Naive B cell (primary cell): ENCODE results near the gene MYH6. TPM values are rescaled to one million over a fixed set of nuclear protein-coding genes. Genes with fewer than 3 reads are reported as not detected.
"Not testable (repeated sequence)": the region's sequence is repeated elsewhere in the genome, so short reads cannot be mapped to it uniquely, and the experiment has no call there.

Source experiments
- ATAC-seq, 2 donors: fragments of 150-1000 bp; cut with Tn5 transposase; 2 replicates each; pipeline ENCODE4 v1.10.0; 2021; ENCODE audit warnings: low read depth in 2 of 2, mild to moderate bottlenecking in 2 of 2, moderate library complexity in 2 of 2
- DNase-seq: peaks from one replicate; pipeline ENCODE4 v3.0.0; 2022
- H3K27ac Mint-ChIP-seq, 6 donors: one replicate each; pipeline ENCODE4 v1.8.0; 2020 to 2022; ENCODE audit warnings: mild to moderate bottlenecking in 6 of 6, mixed read lengths in 6 of 6, moderate library complexity in 5 of 6, inconsistent platforms in 2 of 6
- H3K27me3 Mint-ChIP-seq, 3 donors: one replicate each; pipeline ENCODE4 v1.8.0; 2021 to 2022; ENCODE audit warnings: mixed read lengths in 3 of 3, mild to moderate bottlenecking in 1 of 3
- H3K36me3 Mint-ChIP-seq, 2 donors: one replicate each; pipeline ENCODE4 v1.8.0; 2020 to 2022; ENCODE audit warnings: mixed read lengths in 2 of 2, inconsistent platforms in 1 of 2, mild to moderate bottlenecking in 1 of 2
- H3K4me1 Mint-ChIP-seq, 3 donors: one replicate each; pipeline ENCODE4 v1.8.0; 2020 to 2022; ENCODE audit warnings: mixed read lengths in 3 of 3, inconsistent platforms in 1 of 3, mild to moderate bottlenecking in 1 of 3, moderate library complexity in 1 of 3
- H3K4me3 Mint-ChIP-seq, 8 donors: one replicate each; pipeline ENCODE4 v1.8.0; 2020 to 2022; ENCODE audit warnings: mild to moderate bottlenecking in 8 of 8, mixed read lengths in 8 of 8, moderate library complexity in 8 of 8, inconsistent platforms in 2 of 8
- H3K9me3 Mint-ChIP-seq, 7 donors: one replicate each; pipeline ENCODE4 v1.8.0; 2020 to 2022; ENCODE audit warnings: mixed read lengths in 7 of 7, mild to moderate bottlenecking in 5 of 7, inconsistent platforms in 2 of 7, moderate library complexity in 1 of 7
- polyA plus RNA-seq, 6 donors: library from polyadenylated mRNA; unstranded; fragments of 300-500 nt; fragmentation: Illumina TruSeq; gene quantifications; one replicate each; pipeline ENCODE4 v1.2.3, GENCODE V29; 2021; ENCODE audit warnings: low read depth in 6 of 6

MYH6 gene
- polyA plus RNA-seq, 6 donors from 2014 or later: not detected

- Mint-ChIP-seq H3K36me3 (no peaks in the 10 kb centered on the region), H3K27ac (no peak overlapping the region), H3K27me3 (peaks cover 16 to 57% (median 48%) of the 10 kb centered on the region in 3 donors), H3K4me3 (no peak overlapping the region), H3K4me1 (no peaks in the 10 kb centered on the region), H3K9me3 (peaks cover 0 to 2% (median 0%) of the 10 kb centered on the region in 7 donors)
- no peak for DNase-seq
- no peak for ATAC-seq
Measured at GRCh38 chr14:23432102-23432925, 24.2 kb upstream of the MYH6 start.

- no peak for ATAC-seq
- Mint-ChIP-seq H3K4me3 (no peak overlapping the region), H3K9me3 (peaks cover 0 to 2% (median 0%) of the 10 kb centered on the region in 7 donors), H3K36me3 (no peaks in the 10 kb centered on the region), H3K27me3 (peaks cover 20 to 57% (median 48%) of the 10 kb centered on the region in 3 donors), H3K27ac (no peak overlapping the region), H3K4me1 (peaks cover 0 to 4% (median 0%) of the 10 kb centered on the region in 3 donors)
- DNase-seq: no peak
Measured at GRCh38 chr14:23431486-23431885, 23.4 kb upstream of the MYH6 start.

GRCh38 chr14:23430723-23431085 is 22.6 kb upstream of the MYH6 start:
- ATAC-seq: no peak
- no peak overlapping the region for H3K4me3 Mint-ChIP-seq

DNA sequence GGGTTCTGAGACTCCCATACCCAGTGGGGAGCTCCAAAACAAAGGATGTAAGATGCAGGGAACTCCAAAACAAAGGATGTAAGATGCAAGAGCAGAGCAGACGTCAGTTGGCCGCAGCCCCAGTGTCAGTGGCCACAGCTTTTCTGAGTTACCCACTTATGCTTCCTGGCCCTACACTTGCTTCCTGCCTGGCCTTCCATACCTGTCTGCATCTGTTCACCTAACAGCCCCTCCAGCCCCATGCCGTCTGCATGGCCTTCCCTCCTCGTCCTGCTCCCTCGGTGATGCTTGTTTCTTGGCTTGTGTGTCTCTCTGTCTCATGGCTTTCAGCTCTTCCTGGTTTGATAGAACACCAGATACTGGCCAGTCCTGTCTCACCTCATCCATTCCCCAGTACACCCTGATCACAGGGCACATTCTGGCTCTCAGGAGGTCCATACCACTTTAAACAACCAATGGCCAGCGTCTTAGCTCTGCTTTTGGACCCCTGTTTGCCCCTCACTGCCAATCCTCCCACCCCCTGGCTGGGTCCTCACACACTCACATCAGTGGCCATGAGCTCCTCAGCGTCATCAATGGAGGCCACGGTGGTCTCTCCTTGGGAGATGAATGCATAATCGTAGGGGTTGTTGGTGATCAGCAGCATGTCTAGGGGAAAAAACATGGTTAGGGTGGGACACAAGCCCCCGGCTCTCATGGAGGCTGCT is 22.1 kb upstream of the MYH6 start:
- DNase-seq: no peak
- no peak for ATAC-seq
- Mint-ChIP-seq H3K27ac (no peak overlapping the region), H3K4me3 (no peak overlapping the region), H3K4me1 (peaks cover 0 to 4% (median 0%) of the 10 kb centered on the region in 3 donors), H3K27me3 (peaks cover 20 to 54% (median 43%) of the 10 kb centered on the region in 3 donors), H3K9me3 (peaks cover 0 to 2% (median 0%) of the 10 kb centered on the region in 7 donors), H3K36me3 (no peaks in the 10 kb centered on the region)

More at GRCh38 chr14:23430723-23431085, 22.6 kb upstream of the MYH6 start:
- DNase-seq: no peak
- Mint-ChIP-seq H3K9me3 (peaks cover 0 to 2% (median 0%) of the 10 kb centered on the region in 7 donors), H3K27ac (no peak overlapping the region), H3K4me1 (peaks cover 0 to 4% (median 0%) of the 10 kb centered on the region in 3 donors), H3K27me3 (peaks cover 20 to 57% (median 48%) of the 10 kb centered on the region in 3 donors), H3K36me3 (no peaks in the 10 kb centered on the region)

GRCh38 chr14:23428686-23429495 is 20.8 kb upstream of the MYH6 start:
- H3K36me3 Mint-ChIP-seq: no peaks in the 10 kb centered on the region
- H3K27ac Mint-ChIP-seq: peak overlapping the region in 1 of 6 donors; percentile 58
- ATAC-seq: no peak
- H3K9me3 Mint-ChIP-seq: peaks cover 0 to 2% (median 0%) of the 10 kb centered on the region in 7 donors
- peaks cover 0 to 4% (median 0%) of the 10 kb centered on the region in 3 donors for H3K4me1 Mint-ChIP-seq
- DNase-seq: no peak
- H3K27me3 Mint-ChIP-seq: peaks cover 14 to 47% (median 40%) of the 10 kb centered on the region in 3 donors
- H3K4me3 Mint-ChIP-seq: no peak overlapping the region

GRCh38 chr14:23425798-23426197 is 17.7 kb upstream of the MYH6 start:
- ATAC-seq, H3K36me3 Mint-ChIP-seq, H3K4me1 Mint-ChIP-seq, H3K9me3 Mint-ChIP-seq, DNase-seq, H3K4me3 Mint-ChIP-seq: not testable (repeated sequence)
- Mint-ChIP-seq H3K27me3 (peaks cover 8 to 23% (median 19%) of the 10 kb centered on the region in 3 donors), H3K27ac (peak overlapping the region in 1 of 6 donors; percentile 89)

DNA sequence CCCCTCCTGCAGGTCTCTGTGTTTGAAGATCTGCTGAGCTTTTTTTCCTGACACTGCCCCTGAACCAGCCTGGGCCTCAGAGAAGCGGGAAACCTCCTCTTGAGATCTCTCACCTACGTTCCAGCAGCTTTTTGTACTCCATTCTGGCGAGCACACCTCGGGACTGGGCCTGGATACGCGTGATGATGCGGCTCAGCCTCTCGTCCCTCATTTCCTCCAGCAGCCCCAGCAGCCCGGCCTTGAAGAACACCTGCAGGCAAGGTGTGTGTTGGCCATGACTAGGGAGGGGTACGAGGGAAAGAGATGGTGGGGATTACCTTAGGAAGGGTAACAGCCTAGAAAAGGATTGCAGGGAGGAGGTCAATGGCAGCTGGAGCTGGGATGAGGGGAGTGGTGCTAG is 17.1 kb upstream of the MYH6 start:
- Mint-ChIP-seq H3K27ac (peak overlapping the region in 1 of 6 donors; percentile 76), H3K36me3 (no peaks in the 10 kb centered on the region), H3K4me3 (no peak overlapping the region), H3K4me1 (peaks cover 0 to 4% (median 0%) of the 10 kb centered on the region in 3 donors), H3K9me3 (no peaks in the 10 kb centered on the region), H3K27me3 (peaks cover 9 to 22% (median 17%) of the 10 kb centered on the region in 3 donors)
- ATAC-seq: no peak
- no peak for DNase-seq

- H3K27me3 Mint-ChIP-seq: peaks cover 10 to 31% (median 27%) of the 10 kb centered on the region in 3 donors
- ATAC-seq (no peak), DNase-seq (no peak)
- H3K27ac Mint-ChIP-seq: no peak overlapping the region
- H3K36me3 Mint-ChIP-seq: no peaks in the 10 kb centered on the region
- H3K4me3 Mint-ChIP-seq: no peak overlapping the region
- peaks cover 0 to 4% (median 0%) of the 10 kb centered on the region in 3 donors for H3K4me1 Mint-ChIP-seq
- no peaks in the 10 kb centered on the region for H3K9me3 Mint-ChIP-seq
Measured at GRCh38 chr14:23423657-23424056, 15.6 kb upstream of the MYH6 start.

- H3K4me3 Mint-ChIP-seq: no peak overlapping the region
- no peaks in the 10 kb centered on the region for H3K36me3 Mint-ChIP-seq
- H3K27ac Mint-ChIP-seq: no peak overlapping the region
- ATAC-seq (no peak), DNase-seq (no peak)
- H3K4me1 Mint-ChIP-seq: peaks cover 0 to under 1% (median 0%) of the 10 kb centered on the region in 3 donors
- H3K27me3 Mint-ChIP-seq: peaks cover 8 to 44% (median 38%) of the 10 kb centered on the region in 3 donors
- H3K9me3 Mint-ChIP-seq: no peaks in the 10 kb centered on the region
Measured at GRCh38 chr14:23421594-23421993, 13.5 kb upstream of the MYH6 start.

- H3K27me3 Mint-ChIP-seq: peaks cover 14 to 59% (median 49%) of the 10 kb centered on the region in 3 donors
- H3K9me3 Mint-ChIP-seq, H3K4me1 Mint-ChIP-seq, H3K4me3 Mint-ChIP-seq, H3K36me3 Mint-ChIP-seq, DNase-seq, H3K27ac Mint-ChIP-seq, ATAC-seq: not testable (repeated sequence)
Measured at GRCh38 chr14:23419646-23420045, 11.6 kb upstream of the MYH6 start.

DNA sequence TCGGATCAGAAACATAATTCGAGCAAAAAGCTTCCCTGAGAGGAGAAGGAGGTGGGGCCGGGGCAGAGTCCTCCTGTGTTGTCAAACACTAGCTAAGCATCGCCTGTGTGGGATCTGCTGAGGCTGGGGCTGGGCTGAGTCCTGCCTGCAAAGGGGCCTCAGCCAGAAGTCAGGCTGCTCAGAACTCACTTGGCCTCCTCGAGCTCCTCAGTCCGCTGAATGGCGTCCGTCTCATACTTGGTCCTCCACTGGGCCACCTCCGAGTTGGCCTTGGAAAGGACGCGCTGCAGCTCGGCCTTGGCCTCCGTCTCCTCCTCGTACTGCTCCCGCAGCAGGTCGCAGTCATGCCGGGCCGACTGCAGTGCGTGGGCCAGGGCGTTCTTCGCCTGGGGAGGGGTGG is 9.9 kb upstream of the MYH6 start:
- ATAC-seq (no peak), DNase-seq (no peak)
- Mint-ChIP-seq H3K36me3 (no peaks in the 10 kb centered on the region), H3K27me3 (peaks cover 25 to 50% (median 49%) of the 10 kb centered on the region in 3 donors), H3K9me3 (no peaks in the 10 kb centered on the region), H3K4me1 (no peaks in the 10 kb centered on the region), H3K4me3 (no peak overlapping the region), H3K27ac (no peak overlapping the region)

DNA sequence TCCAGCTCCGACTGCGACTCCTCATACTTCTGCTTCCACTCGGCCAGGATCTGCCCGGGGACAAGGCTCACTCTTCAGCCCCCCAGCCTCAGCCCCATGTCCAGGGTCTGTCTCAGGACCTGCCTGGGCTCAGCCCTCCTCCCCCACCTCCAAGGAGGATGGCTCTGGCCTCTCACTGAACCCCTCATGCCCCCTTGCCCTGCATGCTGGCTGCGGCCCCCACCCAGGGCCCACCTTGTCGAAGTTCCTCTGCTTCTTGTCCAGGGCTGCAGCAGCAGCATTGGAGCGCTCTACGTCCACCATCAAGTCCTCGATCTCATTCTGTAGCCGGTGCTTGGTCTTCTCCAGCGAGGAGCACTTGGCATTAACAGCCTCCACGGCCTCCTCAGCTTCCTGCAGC is 9.2 kb upstream of the MYH6 start:
- not testable (repeated sequence) for H3K36me3 Mint-ChIP-seq, ATAC-seq, H3K27ac Mint-ChIP-seq, H3K4me1 Mint-ChIP-seq, H3K4me3 Mint-ChIP-seq, H3K9me3 Mint-ChIP-seq, DNase-seq
- H3K27me3 Mint-ChIP-seq: peaks cover 28 to 53% (median 50%) of the 10 kb centered on the region in 3 donors

DNA sequence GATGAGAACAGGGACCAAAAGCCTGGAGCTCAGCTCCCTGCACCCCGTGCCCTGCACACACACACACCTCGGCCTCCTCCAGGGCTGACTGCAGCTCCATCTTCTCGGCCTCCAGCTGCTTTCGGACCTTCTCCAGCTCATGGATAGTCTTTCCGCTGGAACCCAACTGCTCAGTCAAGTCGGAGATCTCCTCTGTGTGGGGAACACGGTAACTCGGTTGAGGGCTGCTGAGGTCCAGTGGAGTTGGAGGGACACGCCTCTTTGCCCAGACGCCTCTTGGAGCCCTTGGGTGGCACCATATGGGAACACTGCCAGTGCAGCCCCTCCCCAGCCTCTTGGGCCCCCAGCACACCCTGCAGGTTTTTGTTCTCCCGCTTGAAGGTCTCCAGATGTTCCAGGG is 8.7 kb upstream of the MYH6 start:
- H3K27me3 Mint-ChIP-seq: peaks cover 27 to 57% (median 52%) of the 10 kb centered on the region in 3 donors
- H3K4me1 Mint-ChIP-seq: no peaks in the 10 kb centered on the region
- no peak for DNase-seq
- H3K36me3 Mint-ChIP-seq: no peaks in the 10 kb centered on the region
- ATAC-seq: no peak
- H3K27ac Mint-ChIP-seq: no peak overlapping the region
- H3K4me3 Mint-ChIP-seq: no peak overlapping the region
- no peaks in the 10 kb centered on the region for H3K9me3 Mint-ChIP-seq
